ENCODE data around the gene VSIG1. TPM values are rescaled to one million over a fixed set of nuclear protein-coding genes. Genes with fewer than 3 reads are reported as not detected.

VSIG1 gene
- total and polyA plus RNA-seq, 2 of the 4 experiments (the other 2 are of a cell fraction): not detected

DNA sequence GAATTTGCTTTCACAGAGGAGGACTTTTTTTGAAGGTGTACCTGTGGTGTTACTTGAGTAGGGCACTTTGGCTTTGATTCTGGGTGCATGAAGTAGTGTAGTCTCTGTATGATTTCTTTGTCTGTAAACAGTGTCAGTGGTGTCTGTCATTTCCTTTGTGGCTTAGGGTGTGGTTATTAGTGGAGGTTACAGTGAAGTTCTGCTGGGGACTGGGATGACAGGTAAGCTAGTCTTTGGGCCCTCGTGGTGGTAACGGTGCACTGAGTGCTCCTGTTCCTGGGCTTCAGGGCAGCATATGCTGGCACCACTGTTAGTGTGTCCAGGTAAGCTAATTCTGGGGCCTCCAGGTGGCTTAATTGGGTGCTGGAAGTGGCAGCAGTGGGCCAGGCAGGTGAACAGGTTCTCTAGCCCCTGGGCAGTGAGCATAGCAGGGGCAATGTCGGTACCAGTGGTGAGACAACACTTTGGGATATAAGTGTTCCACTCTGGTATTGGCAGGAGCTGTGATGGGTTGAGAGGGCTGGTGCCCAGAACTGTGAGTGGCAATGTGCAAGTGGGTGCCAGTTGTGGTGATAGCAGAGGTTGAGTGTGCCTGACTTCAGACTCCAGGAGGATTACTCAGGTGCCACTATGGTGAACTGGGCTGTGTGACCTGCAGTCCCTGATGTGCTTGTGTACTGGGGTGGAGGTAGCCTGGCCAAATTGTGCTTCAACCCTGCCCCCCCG is 26.0 kb upstream of the VSIG1 start:
- no peak for DNase-seq
- no peak overlapping the region for H2AK5ac ChIP-seq (ENCODE audit: low read depth, low read length)
- no peak overlapping the region for H3K4me3 ChIP-seq (ENCODE audit: insufficient read depth, low read depth, low read length)
- in situ Hi-C loops (cut with MboI; ENCODE audit: low sequenced_read_pairs): no loop called here
- no peak overlapping the region for H4K5ac ChIP-seq (ENCODE audit: low read depth, low read length)
- ChIA-PET POLR2A (ENCODE audit: unreplicated experiment) (no interaction called here), CTCF (no interaction called here)
- no peak overlapping the region for H2BK120ac ChIP-seq (ENCODE audit: low read depth, low read length)
- no peaks in the 10 kb centered on the region for H3K9me3 ChIP-seq (ENCODE audit: control insufficient read depth, insufficient read depth, low read length)
- no peak for TF ChIP-seq FOS (IDR thresholded peaks at IDR 0.05; ENCODE audit: low read depth, low read length)
- TF ChIP-seq RCOR1 (IDR thresholded peaks at IDR 0.05; ENCODE audit: insufficient replicate concordance, low read length): no peak
- no peak for TF ChIP-seq BHLHE40 (IDR thresholded peaks at IDR 0.05; ENCODE audit: low read depth, low read length)
- TF ChIP-seq RAD21 (IDR thresholded peaks at IDR 0.05; ENCODE audit: low read length): no peak
- TF ChIP-seq RFX5 (IDR thresholded peaks at IDR 0.05; ENCODE audit: low read depth, low read length): no peak
- TF ChIP-seq, protein P1, sequence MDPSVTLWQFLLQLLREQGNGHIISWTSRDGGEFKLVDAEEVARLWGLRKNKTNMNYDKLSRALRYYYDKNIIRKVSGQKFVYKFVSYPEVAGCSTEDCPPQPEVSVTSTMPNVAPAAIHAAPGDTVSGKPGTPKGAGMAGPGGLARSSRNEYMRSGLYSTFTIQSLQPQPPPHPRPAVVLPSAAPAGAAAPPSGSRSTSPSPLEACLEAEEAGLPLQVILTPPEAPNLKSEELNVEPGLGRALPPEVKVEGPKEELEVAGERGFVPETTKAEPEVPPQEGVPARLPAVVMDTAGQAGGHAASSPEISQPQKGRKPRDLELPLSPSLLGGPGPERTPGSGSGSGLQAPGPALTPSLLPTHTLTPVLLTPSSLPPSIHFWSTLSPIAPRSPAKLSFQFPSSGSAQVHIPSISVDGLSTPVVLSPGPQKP (IDR thresholded peaks at IDR 0.05; ENCODE audit: borderline replicate concordance, low read depth, low read length): no peak
- TF ChIP-seq, protein P2, sequence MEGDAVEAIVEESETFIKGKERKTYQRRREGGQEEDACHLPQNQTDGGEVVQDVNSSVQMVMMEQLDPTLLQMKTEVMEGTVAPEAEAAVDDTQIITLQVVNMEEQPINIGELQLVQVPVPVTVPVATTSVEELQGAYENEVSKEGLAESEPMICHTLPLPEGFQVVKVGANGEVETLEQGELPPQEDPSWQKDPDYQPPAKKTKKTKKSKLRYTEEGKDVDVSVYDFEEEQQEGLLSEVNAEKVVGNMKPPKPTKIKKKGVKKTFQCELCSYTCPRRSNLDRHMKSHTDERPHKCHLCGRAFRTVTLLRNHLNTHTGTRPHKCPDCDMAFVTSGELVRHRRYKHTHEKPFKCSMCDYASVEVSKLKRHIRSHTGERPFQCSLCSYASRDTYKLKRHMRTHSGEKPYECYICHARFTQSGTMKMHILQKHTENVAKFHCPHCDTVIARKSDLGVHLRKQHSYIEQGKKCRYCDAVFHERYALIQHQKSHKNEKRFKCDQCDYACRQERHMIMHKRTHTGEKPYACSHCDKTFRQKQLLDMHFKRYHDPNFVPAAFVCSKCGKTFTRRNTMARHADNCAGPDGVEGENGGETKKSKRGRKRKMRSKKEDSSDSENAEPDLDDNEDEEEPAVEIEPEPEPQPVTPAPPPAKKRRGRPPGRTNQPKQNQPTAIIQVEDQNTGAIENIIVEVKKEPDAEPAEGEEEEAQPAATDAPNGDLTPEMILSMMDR (conservative IDR thresholded peaks at IDR 0.05; ENCODE audit: low read depth, low read length): no peak
- no peak for TF ChIP-seq POLR2A (IDR thresholded peaks at IDR 0.05; ENCODE audit: low read depth, low read length)
- no peak for TF ChIP-seq MAFK (IDR thresholded peaks at IDR 0.05; ENCODE audit: low read depth, low read length)
- no peak for TF ChIP-seq MAZ (IDR thresholded peaks at IDR 0.05; ENCODE audit: borderline replicate concordance, low read depth, low read length)
- TF ChIP-seq, protein P3, sequence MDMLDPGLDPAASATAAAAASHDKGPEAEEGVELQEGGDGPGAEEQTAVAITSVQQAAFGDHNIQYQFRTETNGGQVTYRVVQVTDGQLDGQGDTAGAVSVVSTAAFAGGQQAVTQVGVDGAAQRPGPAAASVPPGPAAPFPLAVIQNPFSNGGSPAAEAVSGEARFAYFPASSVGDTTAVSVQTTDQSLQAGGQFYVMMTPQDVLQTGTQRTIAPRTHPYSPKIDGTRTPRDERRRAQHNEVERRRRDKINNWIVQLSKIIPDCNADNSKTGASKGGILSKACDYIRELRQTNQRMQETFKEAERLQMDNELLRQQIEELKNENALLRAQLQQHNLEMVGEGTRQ (IDR thresholded peaks at IDR 0.05; ENCODE audit: low read depth, low read length): no peak
- TF ChIP-seq NFE2L2 (IDR thresholded peaks at IDR 0.05; ENCODE audit: low read depth, low read length): no peak
- TF ChIP-seq SMC3 (IDR thresholded peaks at IDR 0.05; ENCODE audit: low read depth, low read length): no peak
- TF ChIP-seq MXI1 (IDR thresholded peaks at IDR 0.05; ENCODE audit: borderline replicate concordance, low read depth, low read length): no peak
- TF ChIP-seq CEBPB (IDR thresholded peaks at IDR 0.05; ENCODE audit: low read depth, low read length): no peak
- TF ChIP-seq CHD1 (IDR thresholded peaks at IDR 0.05; ENCODE audit: low read depth, low read length): no peak
- no peak overlapping the region for H2AK9ac ChIP-seq (replicated peaks; ENCODE audit: low read depth, low read length, poor library complexity)
- H2BK15ac ChIP-seq (ENCODE audit: low read depth, low read length): no peak overlapping the region
- no peaks in the 10 kb centered on the region for H3K9me1 ChIP-seq (ENCODE audit: insufficient read depth, low read length)
- ATAC-seq (ENCODE audit: low read depth): no peak
- intact Hi-C loops (cut with micrococcal nuclease): no loop called here
- H3K27me3 ChIP-seq (ENCODE audit: control insufficient read depth, insufficient read depth, low read length): peaks cover 19% of the 10 kb centered on the region
- no peak overlapping the region for H2BK5ac ChIP-seq (ENCODE audit: low read depth, low read length, poor library complexity, severe bottlenecking)
- H3K18ac ChIP-seq (ENCODE audit: low read depth, low read length): no peak overlapping the region
- no peak overlapping the region for H3K23ac ChIP-seq (ENCODE audit: low read depth, low read length)
- no peak overlapping the region for H4K91ac ChIP-seq (ENCODE audit: insufficient read depth, low read depth, low read length)
- no peak overlapping the region for H3K4ac ChIP-seq (ENCODE audit: low read depth, low read length)
- BruUV-seq (replicated peaks): no TSS peak
- no peak overlapping the region for H2BK20ac ChIP-seq (ENCODE audit: low read depth, low read length)
- peaks cover 3% of the 10 kb centered on the region; the same call in 1 of the 2 replicates for H3K4me1 ChIP-seq (ENCODE audit: control insufficient read depth, insufficient read depth, low read length)
- no peak overlapping the region for H2AFZ ChIP-seq (replicated peaks; ENCODE audit: low read length, poor library complexity)
- H3K56ac ChIP-seq (ENCODE audit: extremely low read depth, insufficient read depth, low read length): no peak overlapping the region
- 40% methylated on average over 2 of the region's 4 CpGs; no CpG with 5 or more reads in 1 of the 2 experiments for WGBS, 2 experiments (ENCODE audit: extremely low coverage in 2 of 2, insufficient read length in 1 of 2)
- no peaks in the 10 kb centered on the region for H4K20me1 ChIP-seq (ENCODE audit: insufficient read depth, low read length)
- H3K36me3 ChIP-seq (ENCODE audit: control insufficient read depth, insufficient read depth, low read length): no peaks in the 10 kb centered on the region
- no peak overlapping the region for H4K8ac ChIP-seq (ENCODE audit: low read depth in 2 of 2, low read length in 2 of 2)
- H3K9ac ChIP-seq (ENCODE audit: low read depth, low read length): no peak overlapping the region
- no peak overlapping the region for H3K14ac ChIP-seq (replicated peaks; ENCODE audit: low read depth, low read length)
- dilution Hi-C loops (cut with HindIII; ENCODE audit: low sequenced_read_pairs, unreplicated experiment): no loop called here
- H3K79me1 ChIP-seq (ENCODE audit: low read depth in 1 of 2, low read length in 2 of 2): no peaks in the 10 kb centered on the region
- no peak overlapping the region for H3K4me2 ChIP-seq (ENCODE audit: low read depth, low read length)
- H3K27ac ChIP-seq (ENCODE audit: insufficient read depth, low read length): no peak overlapping the region

Measured in IMR-90 (cell line).